PFSK-1 (cell line): Measurements from ENCODE around the gene GNAI1.

Experiments used
- FOXP2 ChIP-seq: optimal IDR thresholded peaks from 2 replicates; pipeline ENCODE3; 2011; ENCODE audit warnings: borderline replicate concordance, control low read depth, inconsistent platforms; ENCODE audit not compliant: insufficient read depth; ENCODE audit errors: extremely low read length, extremely low read depth
- POLR2AphosphoS5 ChIP-seq: IDR thresholded peaks from 2 replicates; pipeline ENCODE4 v1.6.1; 2012; ENCODE audit warnings: low read depth, mild to moderate bottlenecking, control low read depth, low read length, moderate library complexity
- SIN3A ChIP-seq: IDR thresholded peaks from 2 replicates; pipeline ENCODE4 v1.6.1; 2012; ENCODE audit warnings: mild to moderate bottlenecking, low read length, moderate library complexity, borderline replicate concordance; ENCODE audit not compliant: insufficient read depth
- TAF1 ChIP-seq: IDR thresholded peaks from 2 replicates; pipeline ENCODE4 v1.6.1; 2012; ENCODE audit warnings: low read length, control low read depth, borderline replicate concordance; ENCODE audit not compliant: insufficient read depth
- TF ChIP-seq, protein P1 (sequence below), 2 experiments: IDR thresholded peaks; 2 replicates each; pipeline versions ENCODE4 v1.6.1 to v1.8.0; 2011 to 2012; ENCODE audit warnings: low read depth in 2 of 2, low read length in 2 of 2, control low read depth in 1 of 2, inconsistent platforms in 1 of 2, mild to moderate bottlenecking in 1 of 2, moderate library complexity in 1 of 2; ENCODE audit not compliant: insufficient read depth in 1 of 2

DNA sequence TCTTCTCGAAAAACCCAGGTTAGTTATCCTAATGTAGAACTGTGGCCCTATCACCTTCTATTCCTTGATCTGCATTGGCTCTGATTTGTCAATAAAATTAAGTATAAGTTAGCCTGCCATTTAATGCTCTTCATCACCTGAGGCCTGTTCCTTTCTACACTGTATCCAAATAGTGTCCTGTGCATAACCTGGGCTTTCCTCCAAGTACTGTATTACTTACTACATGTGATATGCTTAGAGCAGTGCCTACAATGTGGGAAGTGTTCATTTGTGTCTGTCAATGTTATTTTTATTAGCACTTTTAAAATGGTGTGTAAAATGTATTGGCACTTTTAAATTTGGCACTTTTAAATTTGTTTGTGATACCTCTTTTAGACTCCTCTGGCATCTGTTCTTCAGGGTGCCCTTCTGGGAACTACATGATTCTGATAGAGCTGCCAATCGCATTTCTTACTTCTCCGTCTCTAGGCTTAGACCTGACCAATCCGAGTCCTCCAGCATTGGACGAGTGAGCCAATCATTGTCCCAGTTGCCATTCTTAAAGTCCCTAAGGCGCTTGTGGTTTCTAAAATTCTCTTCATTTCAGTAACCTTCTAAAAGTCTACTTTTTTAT is 85.5 kb downstream of the GNAI1 start:
- TF ChIP-seq FOXP2 (no peak), POLR2AphosphoS5 (no peak), TAF1 (no peak), SIN3A (no peak)
- TF ChIP-seq, protein P1, sequence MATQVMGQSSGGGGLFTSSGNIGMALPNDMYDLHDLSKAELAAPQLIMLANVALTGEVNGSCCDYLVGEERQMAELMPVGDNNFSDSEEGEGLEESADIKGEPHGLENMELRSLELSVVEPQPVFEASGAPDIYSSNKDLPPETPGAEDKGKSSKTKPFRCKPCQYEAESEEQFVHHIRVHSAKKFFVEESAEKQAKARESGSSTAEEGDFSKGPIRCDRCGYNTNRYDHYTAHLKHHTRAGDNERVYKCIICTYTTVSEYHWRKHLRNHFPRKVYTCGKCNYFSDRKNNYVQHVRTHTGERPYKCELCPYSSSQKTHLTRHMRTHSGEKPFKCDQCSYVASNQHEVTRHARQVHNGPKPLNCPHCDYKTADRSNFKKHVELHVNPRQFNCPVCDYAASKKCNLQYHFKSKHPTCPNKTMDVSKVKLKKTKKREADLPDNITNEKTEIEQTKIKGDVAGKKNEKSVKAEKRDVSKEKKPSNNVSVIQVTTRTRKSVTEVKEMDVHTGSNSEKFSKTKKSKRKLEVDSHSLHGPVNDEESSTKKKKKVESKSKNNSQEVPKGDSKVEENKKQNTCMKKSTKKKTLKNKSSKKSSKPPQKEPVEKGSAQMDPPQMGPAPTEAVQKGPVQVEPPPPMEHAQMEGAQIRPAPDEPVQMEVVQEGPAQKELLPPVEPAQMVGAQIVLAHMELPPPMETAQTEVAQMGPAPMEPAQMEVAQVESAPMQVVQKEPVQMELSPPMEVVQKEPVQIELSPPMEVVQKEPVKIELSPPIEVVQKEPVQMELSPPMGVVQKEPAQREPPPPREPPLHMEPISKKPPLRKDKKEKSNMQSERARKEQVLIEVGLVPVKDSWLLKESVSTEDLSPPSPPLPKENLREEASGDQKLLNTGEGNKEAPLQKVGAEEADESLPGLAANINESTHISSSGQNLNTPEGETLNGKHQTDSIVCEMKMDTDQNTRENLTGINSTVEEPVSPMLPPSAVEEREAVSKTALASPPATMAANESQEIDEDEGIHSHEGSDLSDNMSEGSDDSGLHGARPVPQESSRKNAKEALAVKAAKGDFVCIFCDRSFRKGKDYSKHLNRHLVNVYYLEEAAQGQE (IDR thresholded peaks at IDR 0.05; ENCODE audit: insufficient read depth in 1 of 2, low read depth in 2 of 2, low read length in 2 of 2), result no peak
